Activated CD4-positive, alpha-beta T cell treated with anti-CD3 and anti-CD28 coated beads, Interleukin-2, Interleukin-6, amounts not matched to agents 100 ng/mL and 50 ng/mL, durations not matched to agents 16 hours and 8 hours (primary cell): ENCODE results near the gene NRG2.
A peak's percentile ranks its signal among the peaks of the same experiment; 100 is the strongest.

Experiments used
- DNase-seq: peaks from one replicate; pipeline ENCODE4 v3.0.0-alpha.2; 2020

Gene NRG2

DNA sequence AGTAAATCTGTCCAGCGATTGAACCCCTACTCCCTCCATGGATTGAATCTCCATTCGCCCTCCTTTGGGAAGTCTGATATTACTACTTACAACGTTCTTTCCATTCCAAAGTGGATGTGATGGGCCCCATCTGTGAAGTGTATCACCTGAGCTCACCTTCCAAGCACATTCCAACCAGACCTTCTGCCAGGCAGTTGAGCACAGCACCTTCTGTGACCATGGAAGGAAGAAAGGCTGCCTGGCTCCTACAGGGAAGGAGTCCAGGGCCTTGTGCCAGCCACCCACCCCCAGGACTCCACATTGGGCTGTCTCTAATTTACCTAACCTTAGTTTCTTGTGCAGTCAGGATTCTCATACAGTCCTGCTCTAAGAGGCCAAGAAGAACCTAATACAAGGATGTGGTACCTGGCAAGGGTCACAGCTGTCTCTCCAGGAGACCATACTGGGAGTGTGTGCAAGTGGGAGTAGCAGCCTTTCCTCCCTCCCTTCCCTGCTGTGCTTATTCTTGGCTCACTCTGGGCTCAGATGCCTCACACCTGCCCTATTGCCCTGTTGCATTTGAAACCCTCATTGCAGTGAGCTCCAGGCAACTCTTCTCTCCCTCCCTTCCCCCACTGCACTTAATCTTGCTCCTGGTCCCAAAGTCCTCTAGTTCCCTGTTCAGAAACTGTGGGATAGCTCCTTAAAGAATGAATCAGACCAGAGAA is 116.1 kb downstream of the NRG2 start:
- no peak for DNase-seq

DNA sequence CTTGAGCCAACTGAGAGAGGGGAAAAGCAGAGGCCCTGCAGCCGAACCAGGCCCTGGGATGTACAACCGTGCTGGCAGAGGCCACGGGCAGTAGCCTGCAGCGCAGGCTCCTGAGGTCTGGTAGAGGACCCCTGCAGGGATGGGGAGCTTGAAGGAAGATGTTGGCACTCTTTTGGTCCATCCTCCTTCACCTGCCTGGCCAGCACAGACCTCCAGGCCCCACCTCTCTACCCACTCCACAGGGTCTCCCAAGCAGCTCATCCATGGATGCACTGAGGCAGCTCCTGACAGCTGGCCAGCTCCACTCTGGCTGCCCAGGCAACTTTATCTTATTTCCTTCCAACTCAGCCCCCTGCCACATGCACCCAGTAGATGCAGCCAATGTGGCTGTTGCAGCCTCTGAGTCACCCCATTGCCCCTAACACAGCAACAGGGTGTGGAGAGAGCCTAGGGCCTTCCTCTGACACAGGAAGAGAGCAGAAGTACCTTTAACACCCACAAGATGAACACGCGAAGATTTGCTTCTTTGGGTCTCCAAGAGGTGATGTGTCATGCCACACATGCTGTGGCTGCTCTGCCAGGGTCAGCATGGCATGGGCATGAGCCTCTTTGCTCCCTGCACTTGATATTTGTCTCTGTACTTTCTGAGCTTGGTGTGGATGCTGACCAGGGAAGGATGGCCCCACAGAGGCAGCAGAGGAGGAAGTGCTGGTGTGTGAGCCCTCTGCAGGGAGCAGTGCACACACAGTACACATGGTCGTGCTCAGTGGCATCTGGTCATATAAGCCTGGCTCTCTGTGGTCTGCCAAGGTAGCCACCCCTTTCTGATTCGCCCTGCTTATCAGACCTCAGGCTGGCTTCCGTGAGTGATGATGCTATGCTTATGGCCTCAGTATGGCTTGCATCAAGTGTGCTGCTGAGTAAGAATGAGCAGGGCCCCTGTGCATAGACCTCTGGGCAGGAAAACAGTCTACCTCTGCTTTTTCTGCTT is 117.2 kb downstream of the NRG2 start:
- DNase-seq: peak; percentile 2

DNA sequence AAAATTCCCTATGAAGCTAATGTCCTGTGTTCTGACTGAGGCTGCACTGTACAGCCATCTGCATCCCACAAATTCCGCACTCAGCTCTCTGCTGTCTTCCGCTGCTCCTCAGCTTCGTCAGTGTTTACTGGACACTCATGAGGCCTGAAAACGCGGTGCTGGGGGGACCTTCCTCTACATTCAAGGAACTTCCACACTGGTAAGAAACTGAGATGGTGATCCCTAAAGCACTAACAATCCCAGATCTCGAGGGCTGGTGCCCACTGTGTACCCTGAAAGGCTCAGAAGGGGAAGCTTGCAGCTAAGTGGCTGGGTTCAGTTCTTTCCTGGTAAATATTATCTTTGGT is 117.9 kb downstream of the NRG2 start:
- no peak for DNase-seq

DNA sequence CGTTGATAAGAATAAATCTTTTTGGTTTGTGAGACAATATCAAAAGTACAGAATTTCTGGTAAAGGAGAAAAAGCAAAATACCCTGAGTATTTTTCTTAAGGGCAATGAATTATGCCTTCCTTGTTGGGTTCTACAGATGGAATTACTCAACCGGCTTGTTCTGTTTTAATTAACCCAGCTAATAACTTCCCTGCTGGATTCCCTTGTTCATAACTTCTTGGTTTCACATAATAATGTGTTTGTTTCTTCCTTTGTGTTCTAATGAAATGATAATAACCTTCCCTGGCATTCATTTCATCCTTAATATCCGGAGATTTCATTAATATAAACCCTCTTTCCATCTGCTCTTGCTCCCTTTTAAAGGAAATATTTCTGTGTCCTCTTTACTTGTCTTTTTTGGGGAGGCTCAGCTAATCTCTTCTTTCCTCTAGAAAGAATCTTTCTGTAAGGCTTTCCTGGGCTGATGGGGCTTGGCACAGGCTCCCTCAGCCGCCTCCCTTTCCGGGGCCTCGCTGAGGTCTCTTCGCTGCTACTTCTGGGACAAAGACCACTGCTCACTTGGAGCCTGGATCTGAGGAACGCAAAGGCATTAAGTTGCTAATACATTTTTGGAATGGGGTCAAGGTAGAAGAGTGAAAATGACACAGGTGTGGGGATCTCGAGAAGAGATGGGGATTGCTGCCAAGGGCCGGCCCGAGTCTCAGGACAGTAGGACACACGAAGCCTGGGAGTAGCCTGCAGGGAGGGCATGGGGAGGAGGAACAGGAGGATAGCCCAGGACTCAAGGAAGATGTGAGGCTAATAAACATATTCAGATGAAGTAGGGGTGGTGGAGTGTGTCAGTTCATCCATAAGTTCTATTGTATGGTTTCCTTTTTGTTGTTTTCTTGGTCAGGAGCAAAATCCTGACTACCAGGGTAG is 118.5 kb downstream of the NRG2 start:
- no peak for DNase-seq

DNA sequence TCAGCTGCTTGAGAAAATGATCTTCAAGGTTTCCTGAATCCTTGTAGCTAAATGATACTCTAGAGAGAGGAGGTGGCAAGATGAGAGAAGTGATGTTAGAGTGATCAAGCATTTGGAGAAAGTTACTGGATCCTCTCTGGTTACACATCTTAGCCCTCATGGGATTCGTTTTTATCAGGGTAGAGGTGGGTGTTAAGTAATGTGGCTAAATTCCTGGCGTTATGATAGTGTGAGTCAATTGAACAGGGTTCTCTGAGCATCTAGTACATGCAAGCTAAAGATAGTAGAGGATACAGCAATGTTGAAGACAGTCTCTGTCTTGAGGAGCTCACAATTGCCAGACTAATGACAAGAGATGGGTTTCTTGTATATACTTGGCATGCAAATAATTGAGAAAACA is 123.8 kb downstream of the NRG2 start:
- DNase-seq: no peak

DNA sequence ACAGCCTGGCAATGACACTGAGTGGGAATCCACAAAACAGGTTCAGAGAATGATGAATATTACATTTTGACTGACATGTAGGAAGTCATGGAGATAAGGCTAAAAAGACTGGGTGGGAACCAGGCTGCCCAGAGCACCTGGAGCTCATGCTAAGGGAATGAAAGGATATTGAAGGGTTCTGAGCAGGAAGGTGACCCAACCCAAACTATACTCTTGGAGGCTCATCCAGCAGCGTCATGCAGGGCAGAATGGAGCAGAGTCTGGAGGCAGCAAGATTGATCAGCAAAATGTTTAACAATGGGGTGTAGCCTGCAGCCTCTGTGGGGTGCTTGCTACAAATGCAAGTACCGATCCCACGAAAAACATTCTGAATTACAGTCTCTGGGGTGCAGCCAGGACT is 127.3 kb downstream of the NRG2 start:
- no peak for DNase-seq

DNA sequence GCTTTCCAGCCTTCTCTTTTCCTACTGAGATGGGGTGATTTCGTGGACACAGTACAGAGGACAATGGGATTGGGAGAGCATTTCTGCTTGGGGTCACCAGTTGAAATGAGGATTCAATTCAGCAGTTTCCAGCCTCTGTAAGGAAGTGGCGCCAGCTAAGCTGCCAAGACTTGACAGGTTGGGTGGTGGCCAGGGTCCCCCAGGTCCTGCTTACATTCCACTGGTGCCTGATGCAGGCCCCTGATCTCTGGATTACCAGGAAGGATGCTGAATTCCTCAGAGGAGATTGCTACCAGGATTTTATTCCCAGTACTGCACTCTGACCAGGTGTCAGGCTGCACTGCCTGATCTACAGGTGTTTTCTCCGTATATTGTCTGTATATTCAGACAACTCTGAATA is 127.8 kb downstream of the NRG2 start:
- no peak for DNase-seq

DNA sequence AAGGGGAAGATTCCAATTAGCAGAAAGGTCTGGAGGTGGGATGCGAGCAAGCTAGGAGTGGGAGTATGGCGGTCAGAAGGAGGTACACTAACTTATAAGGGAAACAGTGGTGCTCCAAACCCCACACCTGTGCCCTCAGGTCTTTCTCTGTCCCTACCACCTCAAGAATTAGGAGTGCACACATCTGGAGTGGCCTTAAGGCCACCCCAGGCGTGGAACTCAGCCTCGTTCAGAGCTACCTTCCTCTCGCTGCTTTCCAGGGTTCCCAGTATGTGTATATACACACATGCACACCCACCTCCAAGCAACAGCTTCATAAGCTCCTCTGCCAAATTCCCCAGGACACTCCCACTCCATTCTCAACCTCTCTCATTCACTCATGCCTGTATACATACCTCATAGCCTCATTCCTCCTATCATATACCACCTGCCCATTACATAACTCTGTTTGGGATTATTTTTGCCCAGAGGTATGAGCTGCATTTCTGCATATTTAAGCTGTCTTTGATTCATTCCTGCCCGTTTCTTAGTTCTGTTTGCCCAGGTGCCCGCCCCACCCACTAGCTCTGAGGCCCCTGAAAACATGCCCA is 128.8 kb downstream of the NRG2 start:
- DNase-seq: no peak

DNA sequence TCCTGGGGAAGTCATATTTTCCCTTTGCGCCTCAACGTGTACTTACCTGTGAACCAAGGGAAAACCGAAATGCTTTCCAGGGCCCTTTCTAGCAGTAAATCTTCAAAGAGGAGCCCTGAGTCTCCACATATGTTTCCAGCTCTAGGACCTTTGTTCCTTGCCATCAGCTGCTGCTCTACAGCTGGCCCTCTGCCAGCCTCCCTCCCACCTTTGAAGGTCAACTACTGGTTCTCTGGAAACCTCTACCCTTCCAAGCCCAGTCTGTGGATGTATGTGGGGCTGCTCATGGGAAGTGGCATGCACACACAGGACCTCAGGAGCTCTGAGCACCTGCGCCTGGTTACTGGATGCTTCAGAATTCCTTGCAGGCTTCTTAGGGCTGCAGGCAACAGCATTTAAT is 130.3 kb downstream of the NRG2 start:
- DNase-seq: no peak

DNA sequence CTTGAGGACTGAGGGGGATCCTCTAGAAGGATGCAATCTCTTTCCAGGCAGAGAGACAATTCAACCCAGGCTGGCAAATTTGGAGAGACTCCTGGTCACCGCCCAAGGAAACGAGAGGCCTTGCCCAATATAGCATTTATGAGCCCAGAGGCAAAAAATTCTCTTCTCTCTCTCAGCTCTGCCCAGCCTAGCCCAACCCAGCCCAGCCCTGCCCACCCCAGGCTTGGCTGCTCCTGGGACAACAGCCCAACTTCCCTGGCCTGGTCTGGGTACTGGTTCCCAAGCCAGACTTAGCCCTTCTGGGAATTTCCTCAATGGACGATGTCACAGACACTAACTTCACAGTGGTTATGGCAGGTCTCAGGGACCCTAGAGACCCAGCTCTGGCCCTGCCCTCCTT is 130.9 kb downstream of the NRG2 start:
- no peak for DNase-seq

DNA sequence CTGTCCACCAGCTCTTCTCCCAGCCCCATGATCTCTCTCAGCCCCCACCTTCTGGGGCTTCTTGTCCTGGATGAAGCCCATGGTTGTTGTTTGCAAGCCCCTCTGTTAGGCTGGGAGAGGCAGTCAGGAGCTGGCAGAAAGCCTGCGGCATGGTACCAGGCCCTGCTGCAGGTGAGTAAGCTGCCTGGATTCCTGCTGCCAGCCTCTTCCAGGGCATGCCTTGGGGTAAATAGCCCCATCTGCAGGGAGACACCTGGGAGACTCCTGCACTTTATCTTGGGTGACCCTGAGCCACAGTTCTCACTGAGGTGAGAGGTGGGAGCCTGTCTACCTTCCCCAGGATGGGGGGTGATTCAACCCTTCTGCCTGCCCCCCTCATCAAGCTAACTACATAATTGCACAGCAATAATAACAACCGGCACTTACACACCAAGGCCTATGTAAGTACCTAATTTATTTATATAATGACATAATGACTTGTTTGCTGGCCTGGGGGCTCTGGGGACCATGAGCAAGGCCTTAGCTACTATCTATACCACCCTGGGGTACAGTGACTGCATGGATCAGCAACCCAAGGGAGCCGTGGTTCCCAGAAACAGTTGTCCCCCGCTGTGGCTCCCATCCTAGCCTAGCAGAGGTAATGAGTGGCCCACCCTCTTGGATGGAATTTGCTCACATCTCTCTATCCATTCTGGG is 131.5 kb downstream of the NRG2 start:
- DNase-seq: no peak

DNA sequence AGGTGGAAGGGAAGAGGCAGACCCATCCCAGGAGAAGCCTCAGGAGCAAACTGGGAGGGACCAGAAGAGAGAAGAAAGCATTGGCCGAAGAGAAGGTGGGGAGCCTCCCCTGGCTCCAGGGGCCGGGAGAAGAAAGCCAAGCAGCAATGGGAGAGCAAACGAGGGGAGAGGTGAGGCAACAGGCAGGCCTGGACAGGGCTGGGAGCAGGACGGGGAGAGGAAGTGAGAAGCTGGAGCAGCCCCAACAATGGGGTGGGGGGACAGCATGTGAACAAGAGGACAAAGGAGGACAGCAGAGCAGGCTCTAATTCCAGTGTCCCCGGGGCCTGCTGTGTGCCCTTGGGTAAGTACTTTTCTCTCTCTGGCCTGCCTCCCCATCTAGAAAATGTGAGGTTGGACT is 132.2 kb downstream of the NRG2 start:
- DNase-seq: no peak

DNA sequence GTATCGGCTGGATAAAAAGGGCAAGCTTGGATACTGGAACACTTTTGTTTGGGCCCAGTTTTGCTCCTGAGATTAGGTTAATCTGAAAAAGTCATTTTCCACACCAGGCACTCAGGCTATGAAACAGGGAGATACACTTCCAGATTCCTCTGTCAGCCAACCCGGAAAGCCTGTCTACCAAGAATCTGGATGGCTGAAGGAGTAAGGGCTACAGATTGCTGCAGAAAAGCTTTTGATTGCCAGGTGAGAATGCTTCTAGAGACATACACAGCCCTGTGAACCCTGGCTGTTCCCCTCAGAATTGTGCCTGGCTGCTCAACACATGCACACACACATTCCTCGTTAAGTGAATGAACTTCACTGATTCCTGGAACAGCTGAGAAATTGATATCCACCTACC is 133.1 kb downstream of the NRG2 start:
- no peak for DNase-seq

DNA sequence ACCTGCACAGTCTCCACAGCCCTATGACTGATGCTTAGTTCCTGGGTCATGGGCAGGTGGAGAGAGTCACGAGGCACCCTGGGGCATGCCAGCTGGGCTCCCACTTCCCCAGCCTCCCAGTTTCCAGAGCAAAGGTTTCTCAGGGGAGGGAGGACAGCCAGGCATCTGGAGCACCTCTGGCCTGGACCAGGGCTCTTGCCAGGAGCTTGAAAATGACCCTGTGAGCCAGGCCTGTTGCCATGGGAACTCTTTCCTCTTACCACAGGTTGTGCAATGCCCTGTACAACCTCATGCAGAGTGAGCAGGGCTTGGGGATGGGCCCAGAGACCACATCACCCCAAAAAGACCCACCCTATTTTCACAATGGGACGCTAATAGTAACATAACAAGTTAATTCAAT is 134.3 kb downstream of the NRG2 start:
- no peak for DNase-seq

DNA sequence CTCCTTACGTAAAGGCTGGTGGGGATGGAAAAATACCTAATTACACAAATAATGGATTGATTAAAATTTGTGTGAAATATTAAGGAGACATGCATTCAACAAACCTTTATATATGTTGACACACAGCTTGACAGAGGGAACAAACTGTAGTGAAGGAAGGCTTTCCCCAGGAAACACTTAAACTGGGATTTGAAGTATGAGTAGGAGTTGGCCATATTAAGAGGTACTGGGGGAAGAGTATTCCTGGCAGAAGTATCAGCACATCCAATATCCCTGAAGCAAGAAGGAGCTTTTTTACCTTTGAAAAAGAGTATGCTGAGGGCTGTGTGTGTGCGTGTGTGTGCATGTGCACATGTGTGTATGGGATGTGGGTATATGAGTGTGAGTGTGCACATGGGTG is 136.4 kb downstream of the NRG2 start:
- DNase-seq: no peak

DNA sequence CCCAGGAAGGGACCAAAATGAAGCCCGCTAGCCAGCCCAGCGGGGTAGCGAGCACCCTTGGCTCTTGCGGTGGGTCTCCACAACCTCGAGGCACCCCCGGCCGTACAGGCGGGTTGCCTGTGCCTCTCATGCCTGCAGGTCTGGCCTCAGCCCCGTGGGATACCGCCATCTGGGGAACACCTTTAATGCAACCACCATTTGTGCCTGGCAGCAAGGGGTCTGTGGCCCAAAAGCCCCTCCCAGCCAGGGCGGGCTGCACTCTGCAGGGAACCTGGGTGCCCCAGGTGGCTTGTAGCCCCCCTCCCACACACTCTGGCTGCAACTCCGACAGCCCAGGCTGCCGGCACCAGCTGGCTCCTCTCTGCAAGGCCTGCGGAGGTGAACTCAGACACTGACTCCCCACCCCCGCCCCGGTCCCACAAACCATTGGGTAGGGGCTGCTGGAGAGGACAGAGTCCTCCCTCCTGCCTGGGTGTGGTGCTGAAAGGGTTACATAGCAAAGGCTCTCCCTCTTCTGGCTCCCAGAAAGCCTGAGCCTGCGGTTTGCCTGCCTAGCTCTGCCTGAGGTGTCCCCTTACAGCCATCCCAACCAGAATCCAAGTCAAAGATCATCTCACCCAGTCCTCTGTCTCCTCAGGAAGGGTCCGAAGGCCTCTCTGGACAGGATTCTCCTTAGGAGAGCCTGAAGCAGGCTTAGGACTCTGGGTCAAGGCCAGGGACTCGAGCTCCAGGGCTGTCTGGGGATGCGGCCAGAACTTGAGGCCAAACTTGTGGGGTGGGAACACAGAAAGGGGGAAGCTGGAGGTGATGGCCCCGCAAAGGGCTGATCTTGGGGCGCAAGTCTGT is 138.1 kb downstream of the NRG2 start:
- no peak for DNase-seq

DNA sequence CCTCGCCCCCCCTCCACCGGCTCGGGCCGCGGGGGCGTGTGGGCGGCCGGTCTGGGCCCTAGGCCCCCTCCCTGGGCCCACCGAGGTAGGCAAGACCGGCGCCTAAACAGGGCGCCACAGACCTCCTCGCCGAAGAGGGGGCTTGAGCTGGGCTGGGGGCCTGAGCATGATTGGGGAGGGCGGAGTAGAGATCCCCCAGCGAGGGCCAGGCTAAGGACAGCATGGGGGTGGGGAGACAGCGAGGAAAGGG is 138.6 kb downstream of the NRG2 start:
- no peak for DNase-seq

DNA sequence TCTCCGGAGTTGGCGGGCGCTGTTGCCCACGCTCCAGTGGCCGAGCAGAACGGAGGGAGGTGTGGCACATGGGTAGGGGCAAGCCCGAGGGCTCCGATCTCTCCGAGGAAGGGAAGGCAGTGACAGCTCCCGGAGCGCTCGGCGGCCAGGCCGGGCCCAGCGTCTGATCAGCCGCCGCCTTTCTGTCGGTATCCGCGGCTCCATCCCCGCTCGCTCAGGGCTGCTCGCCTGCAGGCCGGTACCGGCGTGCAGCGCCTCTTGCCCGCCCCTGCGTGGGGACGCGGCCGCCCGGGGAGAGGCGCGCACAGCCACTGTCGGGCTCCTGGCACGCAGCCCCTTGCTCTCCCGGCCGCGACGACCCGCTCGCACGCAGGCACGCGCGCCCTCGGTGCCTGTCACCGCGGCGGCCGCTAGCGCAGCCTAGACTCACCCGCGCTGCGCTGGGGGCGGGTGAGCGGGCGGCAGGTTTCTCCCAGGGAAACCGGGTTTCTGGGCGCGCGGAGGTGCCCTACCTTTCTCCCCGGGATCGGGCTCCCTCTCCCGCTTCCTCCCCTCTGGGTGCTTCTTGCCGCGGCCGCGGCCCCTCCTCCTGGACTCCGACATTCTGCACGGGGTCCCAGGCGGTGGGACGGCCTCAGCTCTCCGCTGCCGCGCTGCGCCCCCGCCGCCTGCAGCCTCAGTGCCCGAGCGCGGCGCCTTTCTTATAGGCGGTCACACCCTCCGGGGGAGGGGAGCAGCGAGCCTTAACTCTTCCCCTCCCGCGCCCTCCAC is 139.1 kb downstream of the NRG2 start:
- peak; percentile 2 for DNase-seq

DNA sequence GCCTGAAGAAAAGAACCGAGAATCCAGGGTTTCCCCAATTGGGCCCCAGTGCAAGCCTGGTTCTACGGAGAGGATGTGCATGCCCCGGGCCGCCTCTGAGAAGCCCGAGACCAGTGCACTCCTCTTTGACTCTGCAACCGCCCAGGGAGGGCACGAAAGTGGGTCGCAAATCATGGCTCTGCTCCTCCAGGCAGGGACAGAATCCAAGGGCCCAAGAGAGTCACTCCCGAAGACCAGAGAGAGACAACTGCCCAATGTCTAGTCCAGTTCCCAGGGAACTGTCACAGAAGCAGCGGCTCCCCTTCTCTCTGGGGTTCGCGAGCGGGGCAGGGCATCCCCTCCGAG is 139.7 kb downstream of the NRG2 start:
- DNase-seq: no peak

DNA sequence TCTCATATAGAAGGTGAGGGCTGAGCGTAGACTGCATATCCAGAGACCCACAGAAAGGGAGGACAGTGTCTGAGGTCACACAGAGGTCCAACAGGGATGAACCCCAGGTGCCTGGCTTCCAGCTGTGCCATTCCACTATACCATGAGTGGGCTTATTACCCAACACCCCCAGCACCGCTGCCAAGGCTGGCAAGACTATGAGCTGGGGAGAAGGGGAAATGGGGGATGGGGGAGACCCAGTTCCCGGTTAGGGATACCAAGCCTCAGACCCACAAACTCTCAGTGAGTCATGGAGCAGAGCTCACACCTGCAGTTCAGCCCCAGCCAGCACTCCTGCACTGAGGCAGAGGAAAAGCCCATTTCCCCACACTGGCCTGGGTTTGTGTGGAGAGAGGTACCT is 141.1 kb downstream of the NRG2 start:
- DNase-seq: no peak

DNA sequence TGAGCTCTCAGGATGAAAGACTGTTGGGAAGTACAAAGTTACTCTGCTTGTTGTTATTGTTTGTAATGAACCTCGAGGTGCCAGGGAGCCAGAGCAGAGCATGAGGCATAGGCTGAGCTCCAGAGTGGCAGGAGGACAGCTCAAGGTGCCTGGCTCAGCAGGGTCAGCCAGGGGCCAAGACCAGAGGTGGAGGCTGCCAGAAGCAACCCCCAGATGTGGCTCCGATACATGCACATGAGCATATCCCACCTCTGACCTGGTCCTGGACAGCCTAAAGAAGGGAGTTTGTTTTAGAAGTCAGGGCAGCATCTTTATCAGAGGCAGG is 141.9 kb downstream of the NRG2 start:
- no peak for DNase-seq
